K562 (cell line): Measurements from ENCODE around the gene COL8A2.

Source experiments
- MTA3 ChIP-seq: fragments of 450-650 bp; formaldehyde crosslinking; IDR thresholded peaks from 2 replicates; pipeline ENCODE4 v1.6.1; 2017; ENCODE audit warnings: mild to moderate bottlenecking, borderline replicate concordance
- ZKSCAN1 ChIP-seq: fragments of 150-350 bp; IDR thresholded peaks from 2 replicates; pipeline ENCODE4 v1.6.1; 2016; ENCODE audit warnings: low read depth, low read length
- TF ChIP-seq, protein P1 (sequence below): sonication (generic); formaldehyde crosslinking; IDR thresholded peaks from 2 replicates; pipeline ENCODE4 v1.8.1; 2023; ENCODE audit warnings: mild to moderate bottlenecking, missing genetic modification reagents
- TF ChIP-seq, protein P2 (sequence below), 3 experiments: IDR thresholded peaks in 2 of 3; conservative IDR thresholded peaks in 1 of 3; 2 replicates each; pipeline ENCODE4 v1.5.1; 2011 to 2012; ENCODE audit warnings: low read length in 3 of 3, mild to moderate bottlenecking in 3 of 3, control low read depth in 2 of 3, improper control_type of control experiment in 1 of 3, inconsistent platforms in 1 of 3, low read depth in 1 of 3, mixed read lengths in 1 of 3, moderate library complexity in 1 of 3; ENCODE audit not compliant: insufficient read depth in 2 of 3

DNA sequence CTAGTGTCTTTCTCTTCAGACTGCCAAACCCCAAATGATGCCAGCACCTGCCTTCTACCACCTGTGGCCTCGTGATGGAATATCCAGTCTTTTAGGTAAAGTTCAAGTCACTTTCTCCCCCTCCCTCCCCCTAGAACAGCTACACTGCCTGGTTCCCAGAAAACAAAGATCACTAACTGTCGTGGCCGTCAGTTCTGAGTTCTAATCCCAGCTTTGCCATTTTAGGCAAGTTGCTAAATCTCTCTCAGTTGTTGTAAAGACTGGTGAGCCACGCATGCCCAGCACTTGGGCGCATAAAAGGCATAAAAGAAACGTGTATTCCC, 24.9 kb upstream of the COL8A2 start:
- TF ChIP-seq, protein P1, sequence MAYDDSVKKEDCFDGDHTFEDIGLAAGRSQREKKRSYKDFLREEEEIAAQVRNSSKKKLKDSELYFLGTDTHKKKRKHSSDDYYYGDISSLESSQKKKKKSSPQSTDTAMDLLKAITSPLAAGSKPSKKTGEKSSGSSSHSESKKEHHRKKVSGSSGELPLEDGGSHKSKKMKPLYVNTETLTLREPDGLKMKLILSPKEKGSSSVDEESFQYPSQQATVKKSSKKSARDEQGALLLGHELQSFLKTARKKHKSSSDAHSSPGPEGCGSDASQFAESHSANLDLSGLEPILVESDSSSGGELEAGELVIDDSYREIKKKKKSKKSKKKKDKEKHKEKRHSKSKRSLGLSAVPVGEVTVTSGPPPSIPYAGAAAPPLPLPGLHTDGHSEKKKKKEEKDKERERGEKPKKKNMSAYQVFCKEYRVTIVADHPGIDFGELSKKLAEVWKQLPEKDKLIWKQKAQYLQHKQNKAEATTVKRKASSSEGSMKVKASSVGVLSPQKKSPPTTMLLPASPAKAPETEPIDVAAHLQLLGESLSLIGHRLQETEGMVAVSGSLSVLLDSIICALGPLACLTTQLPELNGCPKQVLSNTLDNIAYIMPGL (CRISPR knock-in tag) = no peak
- TF ChIP-seq, protein P2, sequence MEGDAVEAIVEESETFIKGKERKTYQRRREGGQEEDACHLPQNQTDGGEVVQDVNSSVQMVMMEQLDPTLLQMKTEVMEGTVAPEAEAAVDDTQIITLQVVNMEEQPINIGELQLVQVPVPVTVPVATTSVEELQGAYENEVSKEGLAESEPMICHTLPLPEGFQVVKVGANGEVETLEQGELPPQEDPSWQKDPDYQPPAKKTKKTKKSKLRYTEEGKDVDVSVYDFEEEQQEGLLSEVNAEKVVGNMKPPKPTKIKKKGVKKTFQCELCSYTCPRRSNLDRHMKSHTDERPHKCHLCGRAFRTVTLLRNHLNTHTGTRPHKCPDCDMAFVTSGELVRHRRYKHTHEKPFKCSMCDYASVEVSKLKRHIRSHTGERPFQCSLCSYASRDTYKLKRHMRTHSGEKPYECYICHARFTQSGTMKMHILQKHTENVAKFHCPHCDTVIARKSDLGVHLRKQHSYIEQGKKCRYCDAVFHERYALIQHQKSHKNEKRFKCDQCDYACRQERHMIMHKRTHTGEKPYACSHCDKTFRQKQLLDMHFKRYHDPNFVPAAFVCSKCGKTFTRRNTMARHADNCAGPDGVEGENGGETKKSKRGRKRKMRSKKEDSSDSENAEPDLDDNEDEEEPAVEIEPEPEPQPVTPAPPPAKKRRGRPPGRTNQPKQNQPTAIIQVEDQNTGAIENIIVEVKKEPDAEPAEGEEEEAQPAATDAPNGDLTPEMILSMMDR (IDR thresholded peaks at IDR 0.05 in 2 of 3, conservative IDR thresholded peaks at IDR 0.05 in 1 of 3; ENCODE audit: insufficient read depth in 2 of 3, low read depth in 1 of 3, low read length in 3 of 3) = no peak
- TF ChIP-seq ZKSCAN1 = no peak
- TF ChIP-seq MTA3 = no peak
